ENCODE measurements around the gene FHOD1.

FHOD1 gene

DNA sequence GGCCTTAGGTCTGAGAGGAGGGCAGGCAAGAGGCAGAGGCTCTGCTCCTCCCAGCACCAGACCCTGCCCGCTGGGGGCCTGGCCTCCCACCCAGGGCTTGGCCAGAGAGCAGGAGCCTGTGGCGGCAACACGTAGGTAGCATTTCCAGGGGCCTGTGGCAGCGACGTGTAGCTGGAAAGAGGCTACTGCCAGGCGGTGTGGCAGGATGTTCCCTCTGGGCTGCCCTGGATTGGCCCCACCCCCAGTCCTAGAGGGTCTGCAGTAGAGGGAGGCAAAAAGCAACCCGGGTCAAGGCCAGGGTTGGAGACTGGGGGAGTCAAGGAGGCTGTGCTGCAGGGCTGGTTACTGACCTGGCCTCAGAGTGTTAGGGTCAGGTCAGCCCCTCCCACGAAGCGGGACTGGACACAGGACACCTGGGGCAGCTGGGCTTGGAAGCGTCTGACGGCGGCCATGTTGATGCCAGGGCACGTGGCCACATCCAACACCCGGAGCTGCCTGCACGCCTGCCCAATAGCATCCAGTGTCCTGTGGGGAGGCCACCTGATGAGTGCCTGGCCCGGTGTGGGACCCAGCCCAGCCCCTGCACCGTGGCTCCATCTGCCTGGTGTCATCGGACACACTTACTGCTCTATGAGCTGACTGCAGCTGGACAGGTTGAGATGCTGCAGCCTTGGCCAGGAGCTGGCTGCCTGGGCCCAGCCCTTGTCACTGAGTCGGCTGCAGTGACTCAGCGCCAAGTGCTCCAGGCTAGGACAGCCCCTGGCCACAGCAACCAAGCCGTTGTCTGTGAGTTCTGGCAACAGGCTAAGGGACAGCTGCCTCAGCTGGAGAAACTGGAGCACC, 39.8 kb downstream of the FHOD1 start:
- H3K4me1 ChIP-seq, result peaks cover 44% of the 10 kb centered on the region
- no peaks in the 10 kb centered on the region for H3K9me3 ChIP-seq (ENCODE audit: control insufficient read depth, low read length)
- no peak overlapping the region for H3K4me2 ChIP-seq (ENCODE audit: low read length)
- H3K79me2 ChIP-seq, result no peaks in the 10 kb centered on the region
- no peak overlapping the region for H2AFZ ChIP-seq
- no peak overlapping the region for H3K4me3 ChIP-seq (ENCODE audit: low read depth, low read length)
- no peak overlapping the region for H3K9ac ChIP-seq
- no peak overlapping the region for H3K27ac ChIP-seq
- H3K36me3 ChIP-seq (ENCODE audit: control insufficient read depth, insufficient read depth, low read length), result no peaks in the 10 kb centered on the region
- no peak for TF ChIP-seq CTCF (IDR thresholded peaks at IDR 0.05)
- H3K27me3 ChIP-seq (ENCODE audit: control insufficient read depth, insufficient read depth, low read length), result no peaks in the 10 kb centered on the region

DNA sequence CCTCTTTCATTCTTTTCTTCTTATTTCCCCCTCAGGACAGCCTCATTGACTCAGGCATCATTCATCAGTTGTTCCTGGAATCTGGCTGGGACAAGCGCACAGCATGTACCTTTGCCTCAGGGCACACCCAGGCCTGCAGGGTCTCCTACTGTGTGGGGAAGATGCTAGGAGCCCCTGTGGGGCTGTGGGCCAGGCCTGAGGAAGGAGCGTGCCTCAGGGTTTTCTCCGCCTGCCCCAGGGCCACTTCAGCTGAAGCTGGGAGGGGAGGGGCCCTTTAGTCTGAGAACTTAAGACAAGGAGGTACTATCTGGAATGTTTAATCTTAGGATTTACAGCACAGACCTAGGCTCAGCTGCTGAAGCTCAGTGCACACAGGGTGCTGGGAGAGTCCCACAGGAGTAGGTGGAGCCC, 40.4 kb downstream of the FHOD1 start:
- H2AFZ ChIP-seq, result no peak overlapping the region
- H3K4me3 ChIP-seq (ENCODE audit: low read depth, low read length), result no peak overlapping the region
- no peak overlapping the region for H3K27ac ChIP-seq
- TF ChIP-seq CTCF (IDR thresholded peaks at IDR 0.05), result no peak
- no peaks in the 10 kb centered on the region for H3K79me2 ChIP-seq
- no peak overlapping the region for H3K4me2 ChIP-seq (ENCODE audit: low read length)
- H3K9me3 ChIP-seq (ENCODE audit: control insufficient read depth, low read length), result no peaks in the 10 kb centered on the region
- no peaks in the 10 kb centered on the region for H3K27me3 ChIP-seq (ENCODE audit: control insufficient read depth, insufficient read depth, low read length)
- peaks cover 44% of the 10 kb centered on the region for H3K4me1 ChIP-seq
- H3K36me3 ChIP-seq (ENCODE audit: control insufficient read depth, insufficient read depth, low read length), result no peaks in the 10 kb centered on the region
- H3K9ac ChIP-seq, result no peak overlapping the region

DNA sequence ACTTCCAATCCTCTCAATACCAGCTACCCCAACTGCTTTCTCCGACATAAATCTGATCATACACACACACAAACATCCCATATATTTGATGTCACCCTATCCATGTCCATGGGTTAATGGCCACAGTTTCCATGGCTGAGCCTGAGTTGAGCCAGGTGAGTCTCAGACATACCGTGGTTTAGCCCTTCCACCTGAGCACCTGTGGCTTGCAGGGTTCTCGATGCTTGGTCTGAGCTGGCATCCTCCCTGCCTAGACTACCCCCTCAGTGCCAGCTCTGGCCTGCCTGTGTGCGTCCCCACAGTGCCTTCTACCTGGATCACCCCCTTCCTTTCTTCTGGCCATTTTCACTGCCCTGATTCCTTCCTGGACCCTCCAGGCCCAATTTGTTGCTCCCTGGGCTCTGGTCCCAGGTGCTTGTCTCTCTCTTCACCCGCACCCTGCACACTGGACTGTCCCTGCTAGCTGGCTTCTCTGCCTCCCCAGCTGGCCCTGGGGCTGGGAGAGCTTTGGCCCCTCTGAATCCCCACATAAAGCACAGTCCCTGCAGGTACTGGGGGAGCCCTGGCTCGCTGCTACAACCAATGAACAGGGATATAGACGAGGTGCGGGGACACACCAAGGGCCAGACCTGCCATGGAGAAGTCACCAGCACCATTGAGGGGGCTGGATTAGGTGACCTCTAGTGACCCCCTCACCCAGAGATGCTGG, 41.0 kb downstream of the FHOD1 start:
- no peak overlapping the region for H3K9ac ChIP-seq
- no peaks in the 10 kb centered on the region for H3K36me3 ChIP-seq (ENCODE audit: control insufficient read depth, insufficient read depth, low read length)
- TF ChIP-seq CTCF (IDR thresholded peaks at IDR 0.05), result no peak

DNA sequence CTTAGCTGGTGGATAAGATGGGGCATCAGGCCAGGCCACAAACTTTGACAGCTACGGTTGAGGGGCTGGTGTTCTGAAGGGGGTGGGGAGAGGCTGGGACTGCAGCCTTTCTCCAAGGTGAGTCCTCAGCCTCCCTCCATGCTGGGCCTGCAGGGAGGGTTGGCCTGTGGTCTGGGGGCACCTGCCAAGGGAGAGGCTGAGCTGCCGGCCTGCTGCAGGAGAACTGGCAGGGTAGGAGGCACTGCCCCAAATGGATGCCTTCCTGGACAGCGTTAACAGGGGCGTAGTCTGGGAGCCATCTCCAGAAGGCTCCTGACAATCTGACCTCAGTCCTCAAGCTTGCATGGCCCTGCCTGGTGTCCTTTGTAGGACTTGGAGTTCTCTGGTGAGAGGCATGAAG, 43.2 kb downstream of the FHOD1 start:
- no peak overlapping the region for H3K4me2 ChIP-seq (ENCODE audit: low read length)
- no peaks in the 10 kb centered on the region for H3K36me3 ChIP-seq (ENCODE audit: control insufficient read depth, insufficient read depth, low read length)
- TF ChIP-seq CTCF (IDR thresholded peaks at IDR 0.05), result no peak
- H3K27ac ChIP-seq, result peak overlapping the region; percentile 86
- no peak overlapping the region for H3K9ac ChIP-seq
- H2AFZ ChIP-seq, result no peak overlapping the region
- no peak overlapping the region for H3K4me3 ChIP-seq (ENCODE audit: low read depth, low read length)
- no peaks in the 10 kb centered on the region for H3K9me3 ChIP-seq (ENCODE audit: control insufficient read depth, low read length)
- H3K27me3 ChIP-seq (ENCODE audit: control insufficient read depth, insufficient read depth, low read length), result no peaks in the 10 kb centered on the region
- peaks cover 25% of the 10 kb centered on the region for H3K4me1 ChIP-seq
- H3K79me2 ChIP-seq, result no peaks in the 10 kb centered on the region

More for the DNA sequence above, 41.0 kb downstream of the FHOD1 start:
- H3K4me1 ChIP-seq, result peaks cover 39% of the 10 kb centered on the region
- H3K4me3 ChIP-seq (ENCODE audit: low read depth, low read length), result no peak overlapping the region
- no peak overlapping the region for H3K4me2 ChIP-seq (ENCODE audit: low read length)
- no peaks in the 10 kb centered on the region for H3K79me2 ChIP-seq
- H2AFZ ChIP-seq, result no peak overlapping the region
- no peaks in the 10 kb centered on the region for H3K9me3 ChIP-seq (ENCODE audit: control insufficient read depth, low read length)
- H3K27ac ChIP-seq, result peak overlapping the region; percentile 29
- H3K27me3 ChIP-seq (ENCODE audit: control insufficient read depth, insufficient read depth, low read length), result no peaks in the 10 kb centered on the region
